HCT116 (cell line): ENCODE measurements around the gene CFAP161. TPM values are rescaled to one million over a fixed set of nuclear protein-coding genes. Genes with fewer than 3 reads are reported as not detected.

Source experiments
- ATAC-seq: fragments of 200-7000 bp; cut with Tn5 transposase; 2 replicates; pipeline ENCODE4 v1.9.1; 2020; ENCODE audit warnings: mild to moderate bottlenecking, moderate library complexity
- BruUV-seq: library from RNA; stranded (reverse); fragments of 400-500 nt; replicated peaks from 2 replicates; lab custom pipeline; 2021; lab: Mats Ljungman, UMichigan
- CTCF ChIA-PET: fragments of 300-600 bp; sonication (Branson Sonifier 250); formaldehyde crosslinking; loops from one replicate; lab custom pipeline; 2021; ENCODE audit warnings: antibody characterized with exemption; lab: Charles Lee
- POLR2A ChIA-PET: fragments of 300-600, 350-600 bp; sonication (Branson Sonifier 250); formaldehyde crosslinking; loops from one replicate; lab custom pipeline; 2021; ENCODE audit warnings: antibody characterized with exemption; lab: Charles Lee
- RAD21 ChIA-PET, 2 experiments: fragments of 300-600 bp; sonication (Branson Sonifier 250); formaldehyde crosslinking; loops; one replicate each; lab custom pipeline; 2023; ENCODE audit warnings: low total read pairs in 2 of 2; ENCODE audit not compliant: uncharacterized antibody in 2 of 2, unreplicated experiment in 2 of 2, low non-redundant PET in 1 of 2; lab: Charles Lee
- DNase-seq: peaks from one replicate; pipeline ENCODE4 v3.0.0-alpha.2; 2010; ENCODE audit warnings: low read depth, low spot score
- H2AFZ ChIP-seq: fragments of 200-600 bp; shearing (Covaris generic), sonication (generic); 2 replicates; pipeline ENCODE4 v1.6.1; 2017; ENCODE audit warnings: low read depth, mixed run types, mixed read lengths, antibody characterized with exemption, low read length; ENCODE audit not compliant: poor library complexity, severe bottlenecking
- H3K27ac ChIP-seq: 2 replicates; pipeline ENCODE4 v1.5.1; 2012; ENCODE audit warnings: low read depth, low read length
- H3K27me3 ChIP-seq: fragments of 200-600 bp; sonication (generic); 2 replicates; pipeline ENCODE4 v1.6.1; 2016; ENCODE audit warnings: mixed run types, low read length, mixed read lengths; ENCODE audit not compliant: insufficient read depth
- H3K36me3 ChIP-seq, 2 experiments: fragments of 200-500 bp in 1 of 2; fragments of 200-600 bp in 1 of 2; sonication (Bioruptor generic) in 1 of 2; sonication (generic) in 1 of 2; 2 replicates each; pipeline versions ENCODE4 v1.5.1 to v1.6.1; 2014 to 2016; ENCODE audit warnings: low read length in 2 of 2, inconsistent platforms in 1 of 2, mixed read lengths in 1 of 2, mixed run types in 1 of 2; ENCODE audit not compliant: insufficient read depth in 2 of 2, control insufficient read depth in 1 of 2
- H3K4me1 ChIP-seq, 2 experiments: fragments of 200-600 bp in 1 of 2; sonication (generic) in 1 of 2; 2 replicates each; pipeline versions ENCODE4 v1.5.1 to v1.6.1; 2012 to 2017; ENCODE audit warnings: low read length in 2 of 2, inconsistent platforms in 1 of 2, mild to moderate bottlenecking in 1 of 2, mixed read lengths in 1 of 2, mixed run types in 1 of 2, moderate library complexity in 1 of 2; ENCODE audit not compliant: insufficient read depth in 2 of 2, control insufficient read depth in 1 of 2
- H3K4me2 ChIP-seq: fragments of 200-600 bp; sonication (generic); 2 replicates; pipeline ENCODE4 v1.6.1; 2017; ENCODE audit warnings: mixed run types, low read length, mixed read lengths
- H3K4me3 ChIP-seq, 2 experiments: fragments of 200-600 bp in 1 of 2; sonication (generic) in 1 of 2; replicated peaks in 1 of 2; 2 replicates each; pipeline ENCODE4 v1.5.1; 2011 to 2016; ENCODE audit warnings: low read length in 2 of 2, control low read depth in 1 of 2, low read depth in 1 of 2, mild to moderate bottlenecking in 1 of 2, mixed read lengths in 1 of 2, mixed run types in 1 of 2
- H3K79me2 ChIP-seq: fragments of 200-600 bp; sonication (generic); 2 replicates; pipeline ENCODE4 v1.6.1; 2017; ENCODE audit warnings: mild to moderate bottlenecking, mixed run types, low read length, moderate library complexity, mixed read lengths; ENCODE audit not compliant: insufficient read depth
- H3K9ac ChIP-seq: fragments of 200-600 bp; sonication (generic); 2 replicates; pipeline ENCODE4 v1.6.1; 2016; ENCODE audit warnings: low read length, mixed read lengths
- H3K9me2 ChIP-seq: fragments of 200-600 bp; sonication (generic), shearing (Covaris generic); 2 replicates; pipeline ENCODE4 v1.6.1; 2017; ENCODE audit warnings: mixed run types, mild to moderate bottlenecking, moderate library complexity; ENCODE audit not compliant: insufficient read depth
- H3K9me3 ChIP-seq, 2 experiments: fragments of 200-500 bp in 1 of 2; fragments of 200-600 bp in 1 of 2; sonication (Bioruptor generic) in 1 of 2; sonication (generic) in 1 of 2; 2 replicates each; pipeline ENCODE4 v1.6.1; 2014 to 2017; ENCODE audit warnings: low read length in 2 of 2, mixed read lengths in 2 of 2, inconsistent platforms in 1 of 2, low read depth in 1 of 2, mild to moderate bottlenecking in 1 of 2, mixed run types in 1 of 2, moderate library complexity in 1 of 2; ENCODE audit not compliant: control insufficient read depth in 1 of 2, insufficient read depth in 1 of 2
- H4K20me1 ChIP-seq: fragments of 200-600 bp; sonication (generic), shearing (Covaris generic); 2 replicates; pipeline ENCODE4 v1.6.1; 2017; ENCODE audit warnings: mixed run types, mild to moderate bottlenecking, moderate library complexity; ENCODE audit not compliant: insufficient read depth
- CBX3 ChIP-seq: IDR thresholded peaks from 2 replicates; pipeline ENCODE4 v1.6.1; 2012; ENCODE audit warnings: low read depth
- CEBPB ChIP-seq: IDR thresholded peaks from 2 replicates; pipeline ENCODE4 v1.6.1; 2012; ENCODE audit warnings: low read depth
- ELF1 ChIP-seq: IDR thresholded peaks from 2 replicates; pipeline ENCODE4 v1.6.1; 2012; ENCODE audit warnings: low read depth, borderline replicate concordance
- EZH2 ChIP-seq: fragments of 200-600 bp; sonication (generic); IDR thresholded peaks from 2 replicates; pipeline ENCODE4 v1.6.1; 2017; ENCODE audit warnings: antibody characterized with exemption, mixed run types
- JUND ChIP-seq: IDR thresholded peaks from 2 replicates; pipeline ENCODE4 v1.6.1; 2012
- POLR2A ChIP-seq: IDR thresholded peaks from 2 replicates; pipeline ENCODE4 v1.7.0; 2011; ENCODE audit warnings: borderline replicate concordance; ENCODE audit not compliant: insufficient read depth, insufficient read length; ENCODE audit errors: extremely low read depth
- SP1 ChIP-seq: IDR thresholded peaks from 2 replicates; pipeline ENCODE4 v1.6.1; 2012; ENCODE audit warnings: low read depth
- SRF ChIP-seq: IDR thresholded peaks from 2 replicates; pipeline ENCODE4 v1.6.1; 2012; ENCODE audit warnings: low read depth
- ZFX ChIP-seq: fragments of 450-650 bp; IDR thresholded peaks from 2 replicates; pipeline ENCODE4 v1.6.1; 2017
- ZNF274 ChIP-seq: fragments of 200-500 bp; sonication (Bioruptor generic); IDR thresholded peaks from 2 replicates; pipeline ENCODE4 v1.6.1; 2014; ENCODE audit warnings: mild to moderate bottlenecking, low read depth, low read length, inconsistent platforms
- intact Hi-C: fragments of 100-400 bp; cut with micrococcal nuclease; formaldehyde crosslinking; loops from 2 replicates; pipeline ENCODE4 v1.10.0; 2022
- total RNA-seq: library from RNA; stranded (reverse); gene quantifications from one replicate; pipeline ENCODE4 v1.2.1, GENCODE V29; 2021; ENCODE audit not compliant: unreplicated experiment
- TF ChIP-seq, protein P1 (sequence below): IDR thresholded peaks from 2 replicates; pipeline ENCODE4 v1.6.1; 2012
- TF ChIP-seq, protein P2 (sequence below), 3 experiments: fragments of 200-600 bp in 1 of 3; sonication (generic) in 1 of 3; IDR thresholded peaks in 2 of 3; conservative IDR thresholded peaks in 1 of 3; 2 replicates each; pipeline ENCODE4 v1.5.1; 2012 to 2017; ENCODE audit warnings: low read depth in 2 of 3, low read length in 2 of 3, antibody characterized with exemption in 1 of 3, borderline replicate concordance in 1 of 3, control low read depth in 1 of 3, mild to moderate bottlenecking in 1 of 3, mixed read lengths in 1 of 3, mixed run types in 1 of 3, moderate library complexity in 1 of 3; ENCODE audit not compliant: insufficient read depth in 1 of 3
- TF ChIP-seq, protein P3 (sequence below): IDR thresholded peaks from 2 replicates; pipeline ENCODE4 v1.6.1; 2012; ENCODE audit warnings: low read depth

The CFAP161 gene
- total RNA-seq, 1 experiment from 2014 or later, result 0.15 TPM

DNA sequence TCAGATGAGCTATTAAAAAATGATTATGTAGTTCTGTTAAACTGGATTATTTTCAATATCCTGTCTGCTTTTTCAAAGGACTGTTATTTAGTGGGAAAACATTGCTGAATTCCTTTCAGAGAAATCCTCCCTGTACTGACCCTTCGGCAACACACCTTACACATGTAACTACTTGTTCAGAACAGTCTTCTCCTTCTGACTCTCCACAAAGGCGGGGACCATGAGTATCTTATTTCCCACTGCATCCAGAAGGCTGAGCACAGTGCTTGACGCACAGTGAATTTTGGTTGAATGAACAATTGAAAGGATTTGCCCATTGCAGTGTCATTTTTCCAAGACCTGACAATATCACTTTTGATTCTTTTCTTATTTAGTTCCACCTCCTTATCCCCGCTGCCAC, 23.1 kb upstream of the CFAP161 start:
- DNase-seq, result no peak
- no TSS peak for BruUV-seq
- no peak overlapping the region for H3K9ac ChIP-seq
- intact Hi-C loops, result no loop called here
- no peaks in the 10 kb centered on the region for H3K36me3 ChIP-seq
- no peaks in the 10 kb centered on the region for H3K9me3 ChIP-seq
- ATAC-seq, result no peak
- TF ChIP-seq, protein P1, sequence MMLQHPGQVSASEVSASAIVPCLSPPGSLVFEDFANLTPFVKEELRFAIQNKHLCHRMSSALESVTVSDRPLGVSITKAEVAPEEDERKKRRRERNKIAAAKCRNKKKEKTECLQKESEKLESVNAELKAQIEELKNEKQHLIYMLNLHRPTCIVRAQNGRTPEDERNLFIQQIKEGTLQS, result no peak
- TF ChIP-seq ELF1 (no peak), CBX3 (no peak), SP1 (no peak), EZH2 (no peak), ZFX (no peak), ZNF274 (no peak), CEBPB (no peak), JUND (no peak), SRF (no peak), POLR2A (no peak)
- TF ChIP-seq, protein P2, sequence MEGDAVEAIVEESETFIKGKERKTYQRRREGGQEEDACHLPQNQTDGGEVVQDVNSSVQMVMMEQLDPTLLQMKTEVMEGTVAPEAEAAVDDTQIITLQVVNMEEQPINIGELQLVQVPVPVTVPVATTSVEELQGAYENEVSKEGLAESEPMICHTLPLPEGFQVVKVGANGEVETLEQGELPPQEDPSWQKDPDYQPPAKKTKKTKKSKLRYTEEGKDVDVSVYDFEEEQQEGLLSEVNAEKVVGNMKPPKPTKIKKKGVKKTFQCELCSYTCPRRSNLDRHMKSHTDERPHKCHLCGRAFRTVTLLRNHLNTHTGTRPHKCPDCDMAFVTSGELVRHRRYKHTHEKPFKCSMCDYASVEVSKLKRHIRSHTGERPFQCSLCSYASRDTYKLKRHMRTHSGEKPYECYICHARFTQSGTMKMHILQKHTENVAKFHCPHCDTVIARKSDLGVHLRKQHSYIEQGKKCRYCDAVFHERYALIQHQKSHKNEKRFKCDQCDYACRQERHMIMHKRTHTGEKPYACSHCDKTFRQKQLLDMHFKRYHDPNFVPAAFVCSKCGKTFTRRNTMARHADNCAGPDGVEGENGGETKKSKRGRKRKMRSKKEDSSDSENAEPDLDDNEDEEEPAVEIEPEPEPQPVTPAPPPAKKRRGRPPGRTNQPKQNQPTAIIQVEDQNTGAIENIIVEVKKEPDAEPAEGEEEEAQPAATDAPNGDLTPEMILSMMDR (IDR thresholded peaks at IDR 0.05 in 2 of 3, conservative IDR thresholded peaks at IDR 0.05 in 1 of 3; ENCODE audit: borderline replicate concordance in 1 of 3, insufficient read depth in 1 of 3, low read depth in 2 of 3, low read length in 2 of 3), result no peak
- TF ChIP-seq, protein P3, sequence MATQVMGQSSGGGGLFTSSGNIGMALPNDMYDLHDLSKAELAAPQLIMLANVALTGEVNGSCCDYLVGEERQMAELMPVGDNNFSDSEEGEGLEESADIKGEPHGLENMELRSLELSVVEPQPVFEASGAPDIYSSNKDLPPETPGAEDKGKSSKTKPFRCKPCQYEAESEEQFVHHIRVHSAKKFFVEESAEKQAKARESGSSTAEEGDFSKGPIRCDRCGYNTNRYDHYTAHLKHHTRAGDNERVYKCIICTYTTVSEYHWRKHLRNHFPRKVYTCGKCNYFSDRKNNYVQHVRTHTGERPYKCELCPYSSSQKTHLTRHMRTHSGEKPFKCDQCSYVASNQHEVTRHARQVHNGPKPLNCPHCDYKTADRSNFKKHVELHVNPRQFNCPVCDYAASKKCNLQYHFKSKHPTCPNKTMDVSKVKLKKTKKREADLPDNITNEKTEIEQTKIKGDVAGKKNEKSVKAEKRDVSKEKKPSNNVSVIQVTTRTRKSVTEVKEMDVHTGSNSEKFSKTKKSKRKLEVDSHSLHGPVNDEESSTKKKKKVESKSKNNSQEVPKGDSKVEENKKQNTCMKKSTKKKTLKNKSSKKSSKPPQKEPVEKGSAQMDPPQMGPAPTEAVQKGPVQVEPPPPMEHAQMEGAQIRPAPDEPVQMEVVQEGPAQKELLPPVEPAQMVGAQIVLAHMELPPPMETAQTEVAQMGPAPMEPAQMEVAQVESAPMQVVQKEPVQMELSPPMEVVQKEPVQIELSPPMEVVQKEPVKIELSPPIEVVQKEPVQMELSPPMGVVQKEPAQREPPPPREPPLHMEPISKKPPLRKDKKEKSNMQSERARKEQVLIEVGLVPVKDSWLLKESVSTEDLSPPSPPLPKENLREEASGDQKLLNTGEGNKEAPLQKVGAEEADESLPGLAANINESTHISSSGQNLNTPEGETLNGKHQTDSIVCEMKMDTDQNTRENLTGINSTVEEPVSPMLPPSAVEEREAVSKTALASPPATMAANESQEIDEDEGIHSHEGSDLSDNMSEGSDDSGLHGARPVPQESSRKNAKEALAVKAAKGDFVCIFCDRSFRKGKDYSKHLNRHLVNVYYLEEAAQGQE, result no peak
- no peak overlapping the region for H2AFZ ChIP-seq
- CTCF ChIA-PET, result interaction anchor here (9.0 kb wide), 1 partner anchor 155 kb away, joined by 55 read pairs; no protein-coding TSS in a partner anchor
- H3K9me2 ChIP-seq, result no peaks in the 10 kb centered on the region
- peaks cover 13% of the 10 kb centered on the region in 2 experiments for H3K4me1 ChIP-seq
- RAD21 ChIA-PET, result no interaction called here
- no peak overlapping the region for H3K4me2 ChIP-seq
- H3K4me3 ChIP-seq, result no peak overlapping the region
- H3K27ac ChIP-seq, result no peak overlapping the region
- POLR2A ChIA-PET, result no interaction called here
- peaks cover 25% of the 10 kb centered on the region for H3K27me3 ChIP-seq
- H4K20me1 ChIP-seq, result no peaks in the 10 kb centered on the region
- no peaks in the 10 kb centered on the region for H3K79me2 ChIP-seq
